ENCODE data around the gene INMT. TPM values are rescaled to one million over a fixed set of nuclear protein-coding genes. Genes with fewer than 3 reads are reported as not detected.

The INMT gene
- polyA plus RNA-seq, 2 of the 4 experiments (the other 2 are of a cell fraction) = not detected

GRCh38 chr7:30730097-30730496 is 21.8 kb upstream of the INMT start:
- Histone ChIP-seq H3K9me3 (no peaks in the 10 kb centered on the region), H3K4me3 (no peak overlapping the region), H3K4me1 (peaks cover 6% of the 10 kb centered on the region; the same call in 2 of the 3 replicates), H3K27ac (no peak overlapping the region), H3K4me2 (no peak overlapping the region)
- ChIA-PET POLR2A (no interaction called here), CTCF (interaction anchor here (2.3 to 2.7 kb wide), 2 partner anchors 10 to 15 kb away, joined by 8 to 31 read pairs; no protein-coding TSS in a partner anchor)
- WGBS (ENCODE audit: missing lambda C conversion rate) = 93% methylated on average over 2 of the region's 2 CpGs
- DNase-seq (ENCODE audit: low read depth in 1 of 2, low spot score in 1 of 2) (no peak), FAIRE-seq (no peak), ATAC-seq (no peak)
- TF ChIP-seq CBX8 (IDR thresholded peaks at IDR 0.05) (no peak), RNF2 (IDR thresholded peaks at IDR 0.05; ENCODE audit: borderline replicate concordance, low read depth) (no peak)

- ATAC-seq (no peak), FAIRE-seq (no peak), DNase-seq (ENCODE audit: low read depth in 1 of 2, low spot score in 1 of 2) (no peak)
- TF ChIP-seq MAFK (IDR thresholded peaks at IDR 0.05; ENCODE audit: partially characterized antibody) = no peak
- TF ChIP-seq HDAC2 (IDR thresholded peaks at IDR 0.05) = no peak
- TF ChIP-seq HMGXB4 (CRISPR knock-in tag; IDR thresholded peaks at IDR 0.05; ENCODE audit: borderline replicate concordance) = no peak
- TF ChIP-seq SMC3 (IDR thresholded peaks at IDR 0.05) = no peak
- no peak for TF ChIP-seq NR3C1 (IDR thresholded peaks at IDR 0.05)
- TF ChIP-seq FOSB (CRISPR knock-in tag; IDR thresholded peaks at IDR 0.05) = no peak
- TF ChIP-seq MYC (IDR thresholded peaks at IDR 0.05; ENCODE audit: borderline replicate concordance, low read length) = no peak
- no peak for TF ChIP-seq HOXB5 (CRISPR knock-in tag; IDR thresholded peaks at IDR 0.05)
- no peak for TF ChIP-seq REST (IDR thresholded peaks at IDR 0.05)
- TF ChIP-seq BHLHE40 (IDR thresholded peaks at IDR 0.05; ENCODE audit: low read depth, low read length) = no peak
- no peak for TF ChIP-seq CEBPB (IDR thresholded peaks at IDR 0.05)
- no peak for TF ChIP-seq RNF2 (IDR thresholded peaks at IDR 0.05; ENCODE audit: borderline replicate concordance, low read depth)
- no peak for TF ChIP-seq RARB (CRISPR knock-in tag; IDR thresholded peaks at IDR 0.05)
- TF ChIP-seq TP53 (CRISPR knock-in tag; IDR thresholded peaks at IDR 0.05) = no peak
- TF ChIP-seq HOXA7 (CRISPR knock-in tag; IDR thresholded peaks at IDR 0.05) = no peak
- no peak for TF ChIP-seq RFX5 (IDR thresholded peaks at IDR 0.05)
- no peak for TF ChIP-seq RAD21 (conservative IDR thresholded peaks at IDR 0.05 in 1 of 2, IDR thresholded peaks at IDR 0.05 in 1 of 2)
- no peak for TF ChIP-seq JUNB (IDR thresholded peaks at IDR 0.05)
- Histone ChIP-seq H3K4me2 (no peak overlapping the region), H3K4me3 (no peak overlapping the region), H3K27ac (no peak overlapping the region), H3K9me3 (0 out of 3 replicates have a peak, but pooled peaks cover 4% of the 10 kb centered on the region), H3K4me1 (peaks cover 6% of the 10 kb centered on the region; the same call in 2 of the 3 replicates)
- WGBS (ENCODE audit: missing lambda C conversion rate) = 54% methylated on average over 4 of the region's 4 CpGs
- POLR2A ChIA-PET = no interaction called here
- CTCF ChIA-PET = interaction anchor here (2.3 to 2.7 kb wide), 2 partner anchors 9 to 14 kb away, joined by 8 to 31 read pairs; no protein-coding TSS in a partner anchor
These were observed 20.9 kb upstream of the INMT start for GRCh38 chr7:30730996-30731395.

GRCh38 chr7:30731581-30731980 is 20.4 kb upstream of the INMT start:
- Histone ChIP-seq H3K4me2 (no peak overlapping the region), H3K4me3 (no peak overlapping the region), H3K9me3 (0 out of 3 replicates have a peak, but pooled peaks cover 4% of the 10 kb centered on the region), H3K4me1 (peaks cover 6% of the 10 kb centered on the region; the same call in 2 of the 3 replicates), H3K27ac (no peak overlapping the region)
- ChIA-PET CTCF (interaction anchor here (0.7 to 2.7 kb wide), 3 partner anchors 9 to 14 kb away, joined by 3 to 31 read pairs (median 8); no protein-coding TSS in a partner anchor), POLR2A (no interaction called here)
- ATAC-seq = no peak
- DNase-seq (ENCODE audit: low read depth in 1 of 2, low spot score in 1 of 2) = no peak
- 72% methylated on average over 11 of the region's 11 CpGs for WGBS (ENCODE audit: missing lambda C conversion rate)
- no peak for FAIRE-seq
- TF ChIP-seq KDM1A (IDR thresholded peaks at IDR 0.05; ENCODE audit: low read depth) (no peak), E2F6 (IDR thresholded peaks at IDR 0.05; ENCODE audit: borderline replicate concordance, low read depth) (no peak), NPAS2 (CRISPR knock-in tag; IDR thresholded peaks at IDR 0.05; ENCODE audit: borderline replicate concordance) (no peak), MAX (IDR thresholded peaks at IDR 0.05) (no peak), PHF8 (IDR thresholded peaks at IDR 0.05; ENCODE audit: borderline replicate concordance, low read depth) (no peak), NR3C1 (IDR thresholded peaks at IDR 0.05) (no peak), MAFK (IDR thresholded peaks at IDR 0.05; ENCODE audit: partially characterized antibody) (no peak), BCL3 (IDR thresholded peaks at IDR 0.05) (no peak), ZSCAN20 (CRISPR knock-in tag; IDR thresholded peaks at IDR 0.05) (no peak)
